ENCODE results near the gene LGALS3BP.
"Not testable (repeated sequence)": the region's sequence is repeated elsewhere in the genome, so short reads cannot be mapped to it uniquely, and the experiment has no call there.

The LGALS3BP gene, protein sequence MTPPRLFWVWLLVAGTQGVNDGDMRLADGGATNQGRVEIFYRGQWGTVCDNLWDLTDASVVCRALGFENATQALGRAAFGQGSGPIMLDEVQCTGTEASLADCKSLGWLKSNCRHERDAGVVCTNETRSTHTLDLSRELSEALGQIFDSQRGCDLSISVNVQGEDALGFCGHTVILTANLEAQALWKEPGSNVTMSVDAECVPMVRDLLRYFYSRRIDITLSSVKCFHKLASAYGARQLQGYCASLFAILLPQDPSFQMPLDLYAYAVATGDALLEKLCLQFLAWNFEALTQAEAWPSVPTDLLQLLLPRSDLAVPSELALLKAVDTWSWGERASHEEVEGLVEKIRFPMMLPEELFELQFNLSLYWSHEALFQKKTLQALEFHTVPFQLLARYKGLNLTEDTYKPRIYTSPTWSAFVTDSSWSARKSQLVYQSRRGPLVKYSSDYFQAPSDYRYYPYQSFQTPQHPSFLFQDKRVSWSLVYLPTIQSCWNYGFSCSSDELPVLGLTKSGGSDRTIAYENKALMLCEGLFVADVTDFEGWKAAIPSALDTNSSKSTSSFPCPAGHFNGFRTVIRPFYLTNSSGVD

DNA sequence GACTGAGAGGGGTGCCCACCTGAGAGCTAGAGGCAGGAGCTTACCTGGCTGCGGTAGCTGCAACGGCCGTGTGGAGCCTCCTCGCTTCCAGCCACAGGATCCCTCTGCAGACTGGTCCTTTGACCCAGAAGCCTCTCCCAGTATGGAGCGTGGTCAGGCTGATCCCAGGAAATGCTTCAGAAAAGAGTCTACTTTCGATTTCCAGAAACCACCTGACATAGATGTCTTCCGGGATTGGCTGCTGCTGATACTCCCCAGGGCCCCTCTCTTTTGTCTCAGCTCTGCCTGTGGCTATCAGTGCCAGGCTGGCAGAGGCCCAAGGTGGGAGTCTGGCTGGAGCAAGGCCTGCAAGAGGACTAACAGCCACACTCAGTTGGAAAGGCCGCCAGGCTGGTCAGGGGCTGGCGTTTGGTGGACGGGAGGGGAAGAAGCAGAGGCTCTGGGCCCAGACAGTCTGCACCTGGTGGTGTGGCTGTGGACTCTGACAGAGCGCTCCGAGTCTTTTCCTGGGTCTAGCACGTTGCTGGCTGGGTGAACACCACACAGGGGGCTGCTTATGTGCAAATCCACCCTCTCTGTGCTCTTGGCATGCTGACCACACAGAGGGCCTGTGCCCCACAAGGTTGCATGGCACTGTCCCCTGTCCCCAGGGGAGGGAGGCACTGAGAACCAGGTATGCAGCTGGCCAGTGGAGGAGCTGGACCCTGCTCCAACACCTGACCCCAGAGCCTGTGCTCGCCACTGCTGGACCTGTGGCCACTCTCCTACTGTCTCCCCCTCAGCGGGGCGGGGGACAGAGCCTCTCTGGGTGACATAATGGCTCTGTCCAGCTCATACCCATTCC lies at the start of gene LGALS3BP:
Gene LGALS3BP, minus strand, starts transcription at position 144 of the 844 bp plus-strand sequence. CDS start 2,732 bp downstream, outside the sequence.
- peak; percentile 74 for DNase-seq (ENCODE audit: low spot score)

DNA sequence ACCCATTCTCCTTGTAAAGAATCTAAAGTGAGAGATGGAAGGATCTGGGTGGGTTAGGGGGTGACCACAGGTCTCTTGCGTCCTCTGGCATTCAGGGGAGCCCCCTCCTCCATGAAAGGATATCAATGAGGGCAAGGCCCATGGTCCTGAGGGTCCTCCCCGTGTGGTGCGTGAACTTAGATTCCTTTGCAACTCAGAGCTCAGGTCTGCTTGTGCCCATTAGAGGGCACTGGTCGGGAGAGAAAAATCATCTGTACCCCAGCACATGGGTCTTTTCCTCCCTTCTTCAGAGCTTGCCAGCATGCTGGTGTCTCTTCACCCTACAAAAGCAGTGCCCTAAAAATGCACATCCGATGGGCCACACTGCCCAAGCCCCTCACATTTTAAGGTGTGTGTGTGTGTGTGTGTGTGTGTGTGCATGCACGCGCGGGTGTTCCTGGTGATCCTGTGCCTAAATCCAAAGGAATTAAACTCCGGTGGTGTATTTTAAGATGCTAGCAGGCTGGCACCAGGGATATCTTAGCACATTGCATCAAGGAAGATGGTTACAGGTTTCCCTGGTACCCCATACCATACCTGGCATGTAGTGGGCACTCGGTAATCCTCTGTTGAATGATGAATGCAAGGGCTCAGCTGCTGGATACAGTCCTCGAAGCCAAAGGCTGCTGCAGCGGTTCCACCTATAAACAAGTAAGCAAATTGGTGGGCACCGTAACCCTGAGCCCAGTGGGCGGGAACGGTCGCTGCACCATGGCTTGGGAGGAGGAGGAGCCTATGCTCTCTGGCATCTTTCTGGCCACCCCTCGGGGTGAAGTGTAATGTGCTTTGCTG lies 49.0 kb upstream of the LGALS3BP start:
- DNase-seq (ENCODE audit: low spot score), result no peak

DNA sequence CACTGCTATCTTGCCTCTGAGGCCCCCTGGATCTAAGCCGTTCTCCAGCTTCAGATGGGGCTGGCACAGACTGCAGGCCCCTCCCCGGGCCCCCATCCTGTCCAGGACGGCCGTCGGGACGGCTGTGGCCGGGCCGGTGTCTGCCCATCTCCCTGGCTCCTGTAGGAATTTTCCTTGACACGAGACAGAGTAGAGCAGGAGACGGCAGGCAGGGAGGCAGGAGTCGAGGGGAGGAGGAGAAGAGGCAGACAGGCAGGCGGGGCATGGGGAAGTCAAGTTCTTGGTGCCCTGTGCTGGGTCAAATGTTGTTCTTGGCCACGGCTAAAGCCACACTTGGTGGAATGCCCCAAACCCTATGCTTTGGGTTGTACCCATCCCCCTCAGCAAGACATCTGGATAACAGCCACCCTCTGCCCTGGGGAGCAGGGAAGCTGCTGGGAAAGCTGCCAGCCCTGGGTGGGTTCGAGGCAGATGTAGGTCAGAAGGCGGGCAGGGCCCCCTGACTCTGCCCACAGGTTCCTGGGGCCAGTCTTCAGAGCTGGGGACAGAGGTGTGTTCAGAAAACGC lies 48.3 kb upstream of the LGALS3BP start:
- no peak for DNase-seq (ENCODE audit: low spot score)

DNA sequence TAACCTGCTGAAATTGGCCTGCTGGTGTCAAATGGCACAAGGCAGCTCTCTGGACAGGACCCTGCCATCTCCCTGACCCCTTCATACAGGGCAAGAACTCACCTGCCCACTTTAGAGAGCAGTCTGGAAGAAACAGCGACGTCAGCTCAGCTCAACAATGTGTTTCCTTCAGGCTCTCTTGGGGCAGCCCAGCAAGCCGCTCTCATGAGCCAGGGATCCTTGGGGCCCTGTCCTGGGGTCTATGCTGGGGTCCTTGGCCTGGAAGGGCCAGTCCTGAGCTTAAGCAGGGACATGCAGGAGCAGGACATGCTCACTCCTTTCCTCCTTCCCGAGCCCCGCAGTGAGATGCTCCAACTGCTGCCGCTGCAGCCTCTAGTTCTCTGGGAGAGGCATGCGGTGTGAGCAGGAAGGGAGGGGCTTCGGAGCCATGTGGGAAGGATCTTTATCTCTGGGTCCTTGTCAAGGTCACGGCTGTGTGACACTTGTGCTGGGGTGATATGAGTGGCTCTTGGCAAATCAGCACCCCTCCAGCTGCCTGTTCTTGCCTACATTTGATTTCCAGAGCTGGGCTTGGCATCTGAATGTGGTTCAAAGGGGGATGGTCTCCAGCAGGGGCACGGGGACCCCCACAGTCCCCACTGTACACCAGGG lies 47.7 kb upstream of the LGALS3BP start:
- no peak for DNase-seq (ENCODE audit: low spot score)

DNA sequence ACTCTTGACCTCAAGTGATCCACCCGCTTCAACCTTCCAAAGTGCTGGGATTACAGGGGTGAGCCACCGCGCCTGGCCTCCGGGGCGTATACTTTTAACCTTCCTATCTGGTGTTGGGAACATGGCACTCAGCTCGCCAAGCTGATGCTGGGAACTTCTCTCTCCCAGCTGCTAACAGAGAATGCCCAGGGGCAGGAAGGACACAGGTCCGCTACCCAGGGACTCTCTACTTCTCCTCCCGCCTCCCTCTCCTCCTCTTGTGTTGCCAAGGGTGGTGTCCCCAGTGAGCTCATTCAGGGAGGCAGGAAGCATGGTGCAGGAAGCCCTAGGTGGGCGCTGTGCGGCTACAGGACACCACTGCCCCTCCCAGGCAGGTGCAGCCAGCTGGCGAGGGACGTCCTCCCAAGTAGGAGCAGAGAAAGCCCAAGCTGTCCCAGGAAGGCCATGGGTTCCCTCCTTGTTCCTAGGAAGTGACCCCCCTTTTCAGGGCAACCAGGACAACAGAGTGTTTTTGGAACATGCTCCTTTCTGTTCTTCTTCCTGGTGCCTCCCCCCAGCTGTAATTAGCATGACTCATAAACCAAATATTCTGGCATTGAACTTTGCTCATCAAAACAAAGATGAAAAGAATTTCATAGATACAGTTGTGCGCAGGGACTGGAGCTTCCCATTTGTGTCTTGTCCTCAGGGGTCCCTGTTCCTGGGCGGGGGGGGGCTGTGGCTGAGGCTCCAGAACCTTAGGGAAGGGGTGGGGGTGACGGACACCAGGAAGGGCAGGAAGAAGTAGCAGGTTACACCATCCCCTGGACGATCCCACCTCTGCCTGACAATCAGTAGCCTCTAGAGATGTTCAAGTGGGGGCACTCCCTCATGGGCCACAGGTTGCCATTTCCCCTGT lies 46.9 kb upstream of the LGALS3BP start:
- DNase-seq (ENCODE audit: low spot score), result no peak

DNA sequence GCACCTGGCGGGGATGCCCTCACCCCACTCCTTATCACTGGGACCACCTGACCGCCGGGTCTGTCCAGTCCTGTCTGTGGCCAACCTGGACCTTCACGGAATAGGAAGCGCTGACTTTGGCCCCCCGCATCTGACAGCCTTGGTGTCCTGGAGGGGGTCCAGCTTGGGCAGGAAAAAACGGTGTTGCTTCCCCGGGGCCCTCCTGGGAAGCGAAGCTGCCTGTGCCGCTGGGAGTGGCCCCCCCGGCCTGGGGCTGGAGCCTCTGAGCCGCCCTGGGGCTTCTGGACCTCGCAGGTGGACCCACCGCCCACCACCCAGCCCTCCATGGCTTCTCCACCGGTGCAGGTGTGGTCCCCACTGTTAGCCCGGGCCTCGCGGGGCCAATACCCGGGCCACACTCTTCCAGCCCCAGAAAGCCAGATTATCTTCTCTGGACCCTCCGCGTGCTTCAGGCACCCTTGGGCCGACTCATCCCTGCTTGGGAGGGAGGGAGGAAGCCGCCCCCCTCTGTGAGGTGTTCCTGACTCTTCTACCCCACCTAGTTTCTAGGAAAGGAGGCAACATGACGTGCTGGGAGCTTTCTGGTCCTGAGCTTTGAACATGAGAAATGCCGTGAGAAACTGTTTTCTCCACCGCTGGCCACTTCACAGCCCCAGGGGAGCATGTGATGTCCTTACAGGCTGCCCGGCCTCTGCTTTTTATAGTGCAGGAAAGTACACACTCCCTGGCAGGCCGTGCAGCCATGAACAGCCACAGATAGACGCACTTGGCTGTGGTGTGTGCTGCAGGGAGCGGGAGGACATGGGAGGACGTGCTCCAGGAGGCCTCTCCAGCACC lies 45.4 kb upstream of the LGALS3BP start:
- DNase-seq (ENCODE audit: low spot score), result no peak

DNA sequence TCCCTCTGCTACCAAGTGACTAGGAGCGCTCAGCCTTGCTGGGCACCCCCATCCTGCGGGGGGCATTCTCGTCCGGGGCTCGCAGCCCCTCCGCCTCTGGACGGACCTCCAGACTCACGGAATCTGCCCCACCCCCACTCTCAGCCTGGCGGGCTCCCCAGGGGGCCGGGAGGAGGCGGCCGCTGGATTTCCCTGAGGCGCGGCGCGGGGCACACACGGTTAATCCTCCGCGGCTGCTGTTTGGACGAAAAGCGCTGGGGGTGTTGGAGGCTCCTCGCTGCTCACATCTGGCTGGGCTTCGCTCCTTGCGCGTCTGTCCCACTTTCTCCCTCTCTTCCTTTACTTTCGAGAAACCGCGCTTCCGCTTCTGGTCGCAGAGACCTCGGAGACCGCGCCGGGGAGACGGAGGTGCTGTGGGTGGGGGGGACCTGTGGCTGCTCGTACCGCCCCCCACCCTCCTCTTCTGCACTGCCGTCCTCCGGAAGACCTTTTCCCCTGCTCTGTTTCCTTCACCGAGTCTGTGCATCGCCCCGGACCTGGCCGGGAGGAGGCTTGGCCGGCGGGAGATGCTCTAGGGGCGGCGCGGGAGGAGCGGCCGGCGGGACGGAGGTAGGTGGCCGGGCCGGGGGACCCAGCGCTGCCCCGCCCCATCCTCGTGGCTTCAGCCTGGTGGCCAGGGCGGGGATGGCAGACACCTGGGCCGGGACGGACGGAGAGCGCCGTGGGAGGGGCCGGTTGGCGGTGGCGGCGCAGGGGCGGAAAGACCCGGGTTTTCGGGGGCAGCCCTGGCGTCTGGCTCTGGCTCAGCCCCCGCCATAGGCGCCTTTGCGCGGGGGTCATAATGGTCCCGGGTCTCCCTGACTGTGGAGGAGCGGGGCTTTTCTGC lies 44.4 kb upstream of the LGALS3BP start, which contains the start of gene C1QTNF1:
Gene C1QTNF1, plus strand, starts transcription at position 284 of the 886 bp plus-strand sequence. CDS start 19,800 bp downstream, outside the sequence.
- peak; percentile 86 for DNase-seq (ENCODE audit: low spot score)

DNA sequence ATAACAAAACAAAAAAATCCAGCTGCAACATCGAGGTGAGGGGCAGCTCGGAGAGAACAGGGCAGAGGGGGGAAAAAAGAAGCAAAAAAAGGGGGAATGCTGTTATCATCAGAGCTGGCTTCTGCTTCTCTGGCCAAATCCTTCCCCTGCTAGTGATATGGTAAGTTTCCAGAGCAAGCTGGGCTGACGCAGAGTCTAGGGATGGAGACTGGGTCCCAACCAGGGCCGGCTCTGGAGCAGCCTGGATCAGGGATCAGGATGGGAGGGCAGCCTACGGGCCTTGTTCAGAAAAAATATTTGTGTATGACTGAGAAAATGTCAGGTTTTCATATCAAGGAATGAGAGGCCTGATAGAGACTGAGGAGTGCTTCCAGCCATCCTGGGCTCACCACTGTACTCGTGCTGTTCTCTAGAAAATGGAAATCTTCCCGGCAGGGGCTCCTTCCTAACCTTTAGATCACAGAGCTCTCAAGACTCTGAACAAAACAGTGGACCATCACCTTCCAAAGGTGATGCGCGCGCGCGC lies 43.5 kb upstream of the LGALS3BP start:
- no peak for DNase-seq (ENCODE audit: low spot score)

DNA sequence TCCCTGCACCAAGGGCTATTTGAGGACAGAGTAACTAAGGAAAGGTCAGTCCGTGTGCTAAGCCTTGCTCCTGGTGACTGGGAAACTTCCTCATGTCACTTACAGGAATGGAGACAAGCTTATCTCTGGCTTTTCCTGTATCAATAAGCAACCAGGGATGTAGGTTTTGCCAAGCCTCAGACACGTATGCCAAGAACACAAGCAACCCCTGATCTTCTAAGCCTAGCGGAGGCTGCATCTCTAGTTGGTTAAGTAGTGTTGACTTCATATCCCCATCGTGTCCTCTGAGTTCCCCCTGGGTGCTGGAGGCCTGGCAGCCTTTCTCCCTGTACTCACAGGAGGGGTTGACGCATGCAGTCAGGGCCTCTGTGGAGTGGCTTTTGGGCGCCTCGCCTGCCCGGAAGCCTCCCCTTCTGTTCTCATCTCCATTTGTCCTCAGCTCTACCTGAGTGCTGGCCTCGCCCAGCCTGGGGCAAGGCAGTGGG lies 42.8 kb upstream of the LGALS3BP start:
- DNase-seq (ENCODE audit: low spot score), result no peak

DNA sequence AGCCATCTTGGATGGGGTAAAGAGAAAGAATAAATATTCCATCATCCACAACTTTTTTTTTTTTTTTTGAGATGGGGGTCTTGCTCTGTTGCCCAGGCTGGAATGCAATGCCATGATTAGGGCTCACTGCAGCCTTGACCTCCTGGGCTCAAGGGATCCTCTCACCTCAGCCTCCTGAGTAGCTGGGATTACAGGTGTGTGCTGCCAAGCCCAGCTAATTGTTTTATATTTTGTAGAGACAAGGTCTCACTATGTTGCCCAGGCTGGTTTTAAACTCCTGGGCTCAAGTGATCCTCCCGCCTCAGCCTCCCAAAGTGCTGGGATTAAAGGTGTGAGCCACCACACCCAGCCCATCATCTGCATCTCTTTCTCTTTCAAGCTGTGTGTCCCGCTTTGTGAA lies 42.2 kb upstream of the LGALS3BP start:
- not testable (repeated sequence) for DNase-seq (ENCODE audit: low spot score)

DNA sequence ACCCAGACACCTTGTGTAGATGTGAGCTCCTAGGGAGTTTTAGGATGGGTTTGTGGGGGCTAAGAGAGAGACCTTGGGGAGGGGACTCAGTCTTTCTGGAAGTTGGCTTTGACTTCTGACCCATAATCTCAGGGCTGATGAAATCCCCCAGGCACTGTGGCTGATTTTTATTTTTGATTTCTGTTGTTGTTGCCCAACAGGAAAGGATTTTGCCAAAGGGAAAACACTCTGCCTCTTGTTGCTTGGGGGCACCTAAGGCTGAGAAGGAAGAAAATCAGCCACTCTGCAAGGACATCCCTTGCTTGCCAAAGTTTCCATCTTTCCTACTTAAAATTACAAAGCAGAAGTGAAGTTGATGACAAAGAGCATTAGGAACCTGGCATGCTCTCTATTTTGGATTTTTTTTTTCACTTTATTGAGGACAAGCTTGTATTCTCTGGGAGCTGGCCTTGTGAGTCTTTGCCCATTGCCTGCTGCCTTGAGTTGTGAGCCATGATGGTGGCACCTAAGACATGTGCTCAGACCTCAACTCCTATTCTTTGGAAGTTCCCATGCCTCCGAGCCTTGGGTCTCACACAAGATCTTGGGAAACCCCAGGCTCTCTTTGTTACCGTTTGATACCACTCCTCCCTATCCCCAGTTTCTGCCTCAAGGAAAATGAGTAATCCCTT lies 41.0 kb upstream of the LGALS3BP start:
- no peak for DNase-seq (ENCODE audit: low spot score)

DNA sequence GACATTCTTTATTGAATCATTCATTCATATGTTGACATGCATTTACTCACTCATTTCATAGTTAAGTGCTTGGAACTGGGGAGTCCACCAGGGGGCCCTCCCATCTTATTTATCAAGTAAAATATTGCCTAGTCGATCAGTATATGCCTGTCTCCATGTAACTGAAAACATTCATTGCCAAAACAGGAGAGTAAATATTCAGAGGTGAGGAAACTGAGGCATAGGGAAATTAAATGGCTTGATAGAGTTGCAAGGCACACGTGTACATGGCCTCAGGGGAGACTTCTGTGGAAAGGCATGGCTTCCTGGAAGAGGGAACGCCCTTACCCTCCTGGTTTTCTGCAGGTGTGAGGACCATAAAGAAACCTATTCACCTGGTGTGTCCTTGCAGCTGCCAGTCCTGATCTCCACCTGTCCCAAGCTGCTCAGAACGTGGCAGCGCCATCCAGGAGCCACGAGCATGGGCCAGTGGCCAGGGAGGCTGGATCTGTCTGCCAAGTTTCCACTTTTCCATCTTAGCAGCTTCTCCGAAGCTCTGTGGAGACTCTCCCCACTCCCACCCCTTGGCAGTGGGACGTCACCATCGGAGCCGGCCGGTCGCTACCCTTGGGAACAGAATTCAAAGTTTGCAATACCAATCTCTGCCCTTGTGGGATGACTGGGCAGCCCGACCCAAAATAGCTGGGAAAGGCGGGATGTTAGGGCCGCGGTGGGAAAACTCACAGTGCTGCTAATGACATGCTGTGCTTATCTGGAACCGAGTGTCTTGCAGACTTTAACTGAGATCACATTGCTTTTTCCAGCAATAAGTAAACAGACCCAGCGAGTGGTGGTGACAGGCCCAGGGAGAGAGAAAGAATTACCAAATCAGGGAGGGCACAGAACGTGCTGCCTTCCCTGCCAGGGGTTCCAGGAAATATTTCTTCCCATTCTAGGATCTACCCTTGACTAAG lies 40.2 kb upstream of the LGALS3BP start:
- no peak for DNase-seq (ENCODE audit: low spot score)

DNA sequence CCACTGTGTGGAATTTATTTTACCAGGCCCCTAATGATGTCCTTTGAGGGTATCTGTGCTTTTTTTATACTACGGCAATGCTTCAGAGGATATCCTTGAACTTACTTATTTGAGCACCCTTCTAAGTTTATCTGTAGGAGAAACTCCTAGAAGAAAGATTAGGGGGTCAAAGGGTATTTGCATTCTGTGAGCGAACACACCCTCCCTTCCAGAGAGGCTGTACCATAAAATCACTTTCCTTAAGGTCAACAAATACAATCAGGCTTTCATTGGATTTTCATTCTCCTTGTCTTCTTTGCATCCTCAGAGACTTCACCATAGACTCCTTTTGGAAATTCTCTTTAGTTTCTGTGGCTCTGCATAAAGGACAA lies 39.5 kb upstream of the LGALS3BP start:
- DNase-seq (ENCODE audit: low spot score), result no peak

DNA sequence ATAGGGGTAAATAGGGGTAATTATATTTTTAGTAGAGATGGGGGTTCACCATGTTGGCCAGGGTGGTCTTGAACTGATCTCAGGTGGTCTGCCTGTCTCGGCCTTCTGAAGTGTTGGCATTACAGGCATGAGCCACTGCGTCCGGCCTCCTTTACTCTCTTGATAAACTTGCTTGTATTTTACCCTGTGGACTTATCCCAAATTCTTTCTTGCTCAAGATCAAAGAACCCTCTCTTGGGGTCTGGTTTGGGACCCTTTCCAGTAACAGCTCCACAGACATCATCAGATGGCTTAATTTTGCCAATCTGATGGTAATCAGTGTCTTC lies 38.6 kb upstream of the LGALS3BP start:
- DNase-seq (ENCODE audit: low spot score), result no peak

DNA sequence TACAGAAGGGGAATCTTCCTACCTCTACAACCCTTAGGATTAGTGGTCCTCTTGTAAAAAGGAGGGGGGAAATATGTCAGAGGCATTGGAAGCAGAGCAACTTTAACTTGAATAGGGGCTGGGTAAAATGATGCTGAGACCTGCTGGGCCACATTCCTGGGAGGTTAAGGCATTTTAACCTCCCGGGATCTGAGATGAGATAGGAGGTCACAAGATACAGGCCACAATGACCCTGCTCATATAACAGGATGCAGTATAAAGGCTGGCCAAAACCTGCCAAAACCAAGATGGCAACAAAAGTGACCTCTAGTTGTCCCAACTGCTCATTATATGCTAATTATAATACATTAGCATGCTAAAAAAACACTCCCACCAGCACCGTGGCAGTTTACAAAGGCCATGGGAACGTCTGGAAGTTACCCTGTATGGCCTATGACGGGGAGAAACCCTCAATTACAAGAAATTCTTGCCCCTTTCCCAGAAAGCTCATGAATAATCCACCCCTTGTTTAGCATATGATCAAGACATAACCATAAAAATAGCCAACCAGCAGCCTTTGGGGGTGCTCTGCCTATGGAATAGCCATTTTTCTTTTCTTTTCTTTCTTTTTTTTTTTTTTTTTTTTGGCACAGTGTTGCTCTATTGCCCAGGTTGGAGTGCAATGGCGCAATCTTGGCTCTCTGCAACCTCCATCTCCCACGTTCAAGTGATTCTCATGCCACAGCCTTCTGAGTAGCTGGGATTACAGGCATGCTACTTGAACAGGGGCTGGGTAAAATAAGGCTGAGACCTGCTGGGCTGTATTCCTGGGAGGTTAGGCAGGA lies 38.0 kb upstream of the LGALS3BP start:
- DNase-seq (ENCODE audit: low spot score), result no peak

Data from ecto neural progenitor cell (in vitro differentiated cells).